Cardiac septum (tissue), 1 donor: ENCODE results near the gene GIPC1. TPM values are rescaled to one million over a fixed set of nuclear protein-coding genes. Genes with fewer than 3 reads are reported as not detected.

ENCODE experiments used
- DNase-seq: peaks from one replicate; pipeline ENCODE4 v3.0.0-alpha.2; 2020; ENCODE audit warnings: low spot score
- intact Hi-C: fragments of 100-400 bp; cut with DNase I; formaldehyde crosslinking; loops from one replicate; pipeline ENCODE4 v1.14.0; 2022
- microRNA-seq: library from miRNA; unstranded; fragments of <30 nt; microRNA quantifications from one replicate; pipeline ENCODE4 v1.2.0, GENCODE V29; 2020
- total RNA-seq: library from RNA; stranded (reverse); fragmentation: NEBNext Ultra II Directional; extraction: Animal tissue kit (Norgen Biotek cat#: 25700); gene quantifications from one replicate; pipeline ENCODE4 v1.2.1, GENCODE V29; 2021
- donor health status: DM: no; HTN: no; CAD: no.

Gene GIPC1
- total RNA-seq, 1 donor from 2014 or later, result 49.5 TPM

GRCh38 chr19:14442891-14443631, 52.9 kb downstream of the GIPC1 start:
- intact Hi-C loops, result no loop called here

GRCh38 chr19:14441041-14441938, 54.6 kb downstream of the GIPC1 start:
- intact Hi-C loops, result no loop called here
- no peak for DNase-seq

More at GRCh38 chr19:14442891-14443631, 52.9 kb downstream of the GIPC1 start:
- no peak for DNase-seq

- peak; percentile 96 for DNase-seq
- intact Hi-C loops, result no loop called here
These were observed 55.9 kb downstream of the GIPC1 start for GRCh38 chr19:14440049-14440448.

GRCh38 chr19:14439014-14439413, 56.9 kb downstream of the GIPC1 start:
- intact Hi-C loops, result no loop called here
- no peak for DNase-seq

GRCh38 chr19:14437578-14438140, 58.3 kb downstream of the GIPC1 start:
- DNase-seq, result no peak
- intact Hi-C loops, result no loop called here

GRCh38 chr19:14435320-14436050, 60.4 kb downstream of the GIPC1 start:
- DNase-seq, result no peak
- intact Hi-C loops, result no loop called here

- DNase-seq, result peak; percentile 88
- intact Hi-C loops, result no loop called here
These were observed 61.2 kb downstream of the GIPC1 start for GRCh38 chr19:14434543-14435319.

- DNase-seq, result no peak
- intact Hi-C loops, result loop anchor here (1.0 kb wide), 1 partner anchor 14 kb away; no protein-coding TSS in a partner anchor
These were observed 62.1 kb downstream of the GIPC1 start for GRCh38 chr19:14433554-14434501.

GRCh38 chr19:14432791-14433553, 63.0 kb downstream of the GIPC1 start, which contains the start of gene PKN1:
TSS of gene PKN1 (plus strand) at chr19:14433306. CDS start at chr19:14433522, 216 bp downstream.
- intact Hi-C loops, result loop anchor here (1.0 kb wide), 1 partner anchor 13 kb away; no protein-coding TSS in a partner anchor
- peak; percentile 79 for DNase-seq

- no peak for DNase-seq
- intact Hi-C loops, result no loop called here
These were observed 65.2 kb downstream of the GIPC1 start for GRCh38 chr19:14430712-14431111.

- no peak for DNase-seq
- intact Hi-C loops, result no loop called here
These were observed 67.0 kb downstream of the GIPC1 start for GRCh38 chr19:14428882-14429416.

Small RNA genes lying within 50 kb of the gene (microRNA-seq; reads per million reads assigned to microRNA genes)
- not detected for gene MIR639

Other genes starting within 250 kb of the GIPC1 start
- 36.4 TPM for gene ADGRE5, start 114.7 kb downstream of the GIPC1 start, total RNA-seq
- 26.7 TPM for gene DDX39A, start 76.8 kb downstream of the GIPC1 start, total RNA-seq
- gene PKN1, start 62.8 kb downstream of the GIPC1 start, total RNA-seq, result 136 TPM
- not detected for gene PTGER1, start 20.8 kb downstream of the GIPC1 start, total RNA-seq
- gene DNAJB1, start 22.3 kb upstream of the GIPC1 start, total RNA-seq, result 61.6 TPM
- gene TECR, start 33.5 kb upstream of the GIPC1 start, total RNA-seq, result 62.0 TPM
- 382 TPM for gene NDUFB7, start 75.9 kb upstream of the GIPC1 start, total RNA-seq
- gene CLEC17A, start 87.0 kb upstream of the GIPC1 start, total RNA-seq, result not detected
- gene ADGRE3, start 178.7 kb upstream of the GIPC1 start, total RNA-seq, result 0.46 TPM
- 10.5 TPM for gene ZNF333, start 193.9 kb upstream of the GIPC1 start, total RNA-seq